OCI-LY7 (cell line): ENCODE results near the gene CHST3.

ENCODE experiments used
- EZH2phosphoT487 ChIP-seq: fragments of 200-600 bp; sonication (generic); IDR thresholded peaks from 2 replicates; pipeline ENCODE4 v1.6.1; 2018; ENCODE audit warnings: low read depth, borderline replicate concordance, mild to moderate bottlenecking, mixed run types, antibody characterized with exemption, low read length, moderate library complexity, mixed read lengths
- TF ChIP-seq, protein P1 (sequence below): fragments of 200-600 bp; sonication (generic); conservative IDR thresholded peaks from 2 replicates; pipeline ENCODE4 v1.5.1; 2014; ENCODE audit warnings: mild to moderate bottlenecking, antibody characterized with exemption, low read length, moderate library complexity, mixed read lengths

DNA sequence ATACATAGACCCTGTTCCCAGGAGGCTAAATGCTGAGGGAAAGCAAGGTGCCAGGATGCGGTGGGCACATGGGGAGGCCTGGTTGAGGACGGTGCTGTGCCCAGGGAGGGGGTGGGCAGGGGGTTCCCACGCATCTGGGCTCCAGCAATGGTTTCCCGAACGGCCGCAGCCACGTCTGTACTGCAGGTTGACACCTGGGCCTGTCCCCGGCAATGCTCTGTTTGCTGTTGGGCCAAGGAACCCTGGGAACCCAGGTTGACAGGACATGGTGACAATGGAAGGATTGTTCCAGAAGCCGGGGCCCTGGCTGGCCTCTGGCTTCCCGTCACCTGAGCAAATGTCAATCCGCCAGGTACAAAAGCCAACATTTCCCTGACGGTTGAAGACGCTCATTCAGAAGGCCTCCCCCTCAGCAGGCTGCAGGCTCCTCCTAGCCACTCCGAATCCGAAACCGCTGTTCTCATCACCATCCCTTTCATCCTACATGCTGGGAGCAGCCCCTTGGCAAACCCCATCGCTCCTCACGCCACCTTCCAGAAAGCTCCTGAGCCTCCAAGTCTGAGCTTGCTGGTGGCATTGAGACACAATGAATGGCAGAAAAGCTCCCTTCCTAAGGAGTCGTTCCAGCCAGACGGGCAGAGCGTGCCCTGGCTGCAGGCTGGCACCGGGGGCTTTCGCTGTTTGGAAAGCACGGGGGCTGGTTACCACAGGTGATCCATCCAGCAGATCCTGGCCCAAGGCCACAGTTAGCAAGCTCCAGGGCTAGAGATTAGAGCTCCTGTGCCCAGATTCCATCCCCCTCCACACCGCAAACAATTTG lies 92.9 kb downstream of the CHST3 start:
- TF ChIP-seq, protein P1, sequence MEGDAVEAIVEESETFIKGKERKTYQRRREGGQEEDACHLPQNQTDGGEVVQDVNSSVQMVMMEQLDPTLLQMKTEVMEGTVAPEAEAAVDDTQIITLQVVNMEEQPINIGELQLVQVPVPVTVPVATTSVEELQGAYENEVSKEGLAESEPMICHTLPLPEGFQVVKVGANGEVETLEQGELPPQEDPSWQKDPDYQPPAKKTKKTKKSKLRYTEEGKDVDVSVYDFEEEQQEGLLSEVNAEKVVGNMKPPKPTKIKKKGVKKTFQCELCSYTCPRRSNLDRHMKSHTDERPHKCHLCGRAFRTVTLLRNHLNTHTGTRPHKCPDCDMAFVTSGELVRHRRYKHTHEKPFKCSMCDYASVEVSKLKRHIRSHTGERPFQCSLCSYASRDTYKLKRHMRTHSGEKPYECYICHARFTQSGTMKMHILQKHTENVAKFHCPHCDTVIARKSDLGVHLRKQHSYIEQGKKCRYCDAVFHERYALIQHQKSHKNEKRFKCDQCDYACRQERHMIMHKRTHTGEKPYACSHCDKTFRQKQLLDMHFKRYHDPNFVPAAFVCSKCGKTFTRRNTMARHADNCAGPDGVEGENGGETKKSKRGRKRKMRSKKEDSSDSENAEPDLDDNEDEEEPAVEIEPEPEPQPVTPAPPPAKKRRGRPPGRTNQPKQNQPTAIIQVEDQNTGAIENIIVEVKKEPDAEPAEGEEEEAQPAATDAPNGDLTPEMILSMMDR: no peak
- no peak for TF ChIP-seq EZH2phosphoT487
